ENCODE results near the gene RALY. TPM values are rescaled to one million over a fixed set of nuclear protein-coding genes. Genes with fewer than 3 reads are reported as not detected.

RALY gene
- total and polyA plus RNA-seq, 2 donors (not counting 3 experiments of a cell fraction or from before 2014, with no cell fraction given), result 142 to 146 TPM

DNA sequence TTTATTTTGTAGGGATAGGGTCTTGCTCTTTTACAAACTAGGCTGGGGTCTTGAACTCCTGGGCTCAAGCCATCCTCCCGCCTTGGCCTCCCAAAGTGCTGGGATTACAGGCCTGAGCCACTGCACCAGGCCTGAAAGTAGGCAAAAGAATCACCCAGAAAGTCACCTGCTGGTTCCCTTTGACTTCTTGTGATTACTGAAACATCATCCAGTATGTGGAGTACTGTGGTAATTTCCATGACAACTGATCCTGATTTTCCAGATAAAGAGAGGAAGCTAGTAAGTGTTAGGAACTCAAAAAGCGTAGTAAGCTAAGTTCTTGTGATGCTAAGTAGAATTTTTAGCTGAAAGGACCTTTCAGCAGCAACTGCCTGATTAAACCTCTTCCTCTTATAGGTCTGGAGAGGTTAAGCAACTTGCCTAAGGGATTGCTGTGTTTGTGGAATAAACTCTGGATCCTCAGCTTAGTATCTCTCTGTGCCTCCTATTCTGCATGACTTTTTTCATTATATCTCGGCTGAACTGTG, 16.8 kb downstream of the RALY start:
- intact Hi-C loops (cut with micrococcal nuclease), result no loop called here
- FAIRE-seq, result no peak
- peaks cover 15% of the 10 kb centered on the region for H4K20me1 ChIP-seq (replicated peaks; ENCODE audit: control insufficient read depth, extremely low read depth, insufficient read depth, low read length)
- H3K9me3 ChIP-seq (replicated peaks; ENCODE audit: control insufficient read depth, insufficient read depth, low read length), result no peaks in the 10 kb centered on the region
- no peaks in the 10 kb centered on the region for H3K27me3 ChIP-seq (ENCODE audit: control insufficient read depth in 2 of 2, insufficient read depth in 2 of 2, low read length in 2 of 2)
- H3K9ac ChIP-seq (replicated peaks; ENCODE audit: extremely low read depth, insufficient read depth, low read length), result no peak overlapping the region
- POLR2A ChIA-PET, result no interaction called here
- no peak for TF ChIP-seq GATA2 (IDR thresholded peaks at IDR 0.05; ENCODE audit: insufficient read depth, insufficient read length, low read depth, low read length)
- peaks cover 3% of the 10 kb centered on the region for H3K4me1 ChIP-seq (ENCODE audit: control insufficient read depth, extremely low read depth, insufficient read depth, low read length)
- BruUV-seq (replicated peaks), result no TSS peak
- H3K4me3 ChIP-seq (replicated peaks in 1 of 3; ENCODE audit: insufficient read depth in 1 of 3, low read depth in 1 of 3, low read length in 3 of 3), result no peak overlapping the region
- no peak overlapping the region for H2AFZ ChIP-seq (ENCODE audit: low read depth, low read length)
- no peaks in the 10 kb centered on the region for H3K9me1 ChIP-seq (replicated peaks; ENCODE audit: control insufficient read depth, extremely low read depth, insufficient read depth, low read length)
- H3K27ac ChIP-seq (ENCODE audit: insufficient read depth, low read depth, low read length), result no peak overlapping the region
- H3K4me2 ChIP-seq (ENCODE audit: insufficient read depth, low read length), result no peak overlapping the region
- DNase-seq (ENCODE audit: low read depth, low spot score), result no peak
- no peaks in the 10 kb centered on the region for H3K36me3 ChIP-seq (ENCODE audit: control insufficient read depth in 2 of 2, extremely low read depth in 1 of 2, insufficient read depth in 2 of 2, low read length in 2 of 2)
- CTCF ChIA-PET, result interaction anchor here (1.4 to 2.3 kb wide), 2 partner anchors 9 to 12 kb away, joined by 5 to 11 read pairs; no protein-coding TSS in a partner anchor
- H3K79me2 ChIP-seq (ENCODE audit: control insufficient read depth, insufficient read depth, low read length), result peaks cover 91% of the 10 kb centered on the region
- dilution Hi-C loops (cut with MboI; ENCODE audit: extremely low pct_ligation_motif_present, low sequenced_read_pairs), result no loop called here

DNA sequence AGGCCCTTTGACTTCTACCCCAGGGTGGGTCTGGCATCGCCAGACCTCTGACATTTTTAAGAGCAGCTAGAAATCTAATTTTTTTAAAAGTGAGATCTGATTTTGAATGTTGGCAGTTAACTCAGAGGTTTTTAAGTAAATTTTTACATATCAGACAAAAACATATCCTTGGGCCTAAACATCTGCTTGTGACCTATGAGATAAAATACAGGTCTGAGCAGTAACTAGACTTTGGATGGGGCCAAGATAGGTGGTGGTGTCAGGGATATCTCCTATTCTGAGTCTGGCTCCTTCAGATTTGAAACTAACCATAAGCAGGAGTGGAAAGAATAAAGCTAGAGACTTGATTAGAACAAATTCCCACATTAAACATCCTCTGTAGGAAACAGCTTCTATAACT, 17.6 kb downstream of the RALY start:
- H3K9me3 ChIP-seq (replicated peaks; ENCODE audit: control insufficient read depth, insufficient read depth, low read length), result no peaks in the 10 kb centered on the region
- H3K27me3 ChIP-seq (ENCODE audit: control insufficient read depth in 2 of 2, insufficient read depth in 2 of 2, low read length in 2 of 2), result no peaks in the 10 kb centered on the region
- peaks cover 91% of the 10 kb centered on the region for H3K79me2 ChIP-seq (ENCODE audit: control insufficient read depth, insufficient read depth, low read length)
- dilution Hi-C loops (cut with MboI; ENCODE audit: extremely low pct_ligation_motif_present, low sequenced_read_pairs) (no loop called here), intact Hi-C loops (cut with micrococcal nuclease) (no loop called here)
- DNase-seq (ENCODE audit: low read depth, low spot score) (no peak), FAIRE-seq (no peak)
- H3K9ac ChIP-seq (replicated peaks; ENCODE audit: extremely low read depth, insufficient read depth, low read length), result no peak overlapping the region
- H3K4me1 ChIP-seq (ENCODE audit: control insufficient read depth, extremely low read depth, insufficient read depth, low read length), result peaks cover 3% of the 10 kb centered on the region
- ChIA-PET CTCF (interaction anchor here (1.5 to 2.3 kb wide), 2 partner anchors 10 to 11 kb away, joined by 4 to 11 read pairs; no protein-coding TSS in a partner anchor), POLR2A (no interaction called here)
- no peaks in the 10 kb centered on the region for H3K36me3 ChIP-seq (ENCODE audit: control insufficient read depth in 2 of 2, extremely low read depth in 1 of 2, insufficient read depth in 2 of 2, low read length in 2 of 2)
- no peaks in the 10 kb centered on the region for H3K9me1 ChIP-seq (replicated peaks; ENCODE audit: control insufficient read depth, extremely low read depth, insufficient read depth, low read length)
- TF ChIP-seq, protein P1, sequence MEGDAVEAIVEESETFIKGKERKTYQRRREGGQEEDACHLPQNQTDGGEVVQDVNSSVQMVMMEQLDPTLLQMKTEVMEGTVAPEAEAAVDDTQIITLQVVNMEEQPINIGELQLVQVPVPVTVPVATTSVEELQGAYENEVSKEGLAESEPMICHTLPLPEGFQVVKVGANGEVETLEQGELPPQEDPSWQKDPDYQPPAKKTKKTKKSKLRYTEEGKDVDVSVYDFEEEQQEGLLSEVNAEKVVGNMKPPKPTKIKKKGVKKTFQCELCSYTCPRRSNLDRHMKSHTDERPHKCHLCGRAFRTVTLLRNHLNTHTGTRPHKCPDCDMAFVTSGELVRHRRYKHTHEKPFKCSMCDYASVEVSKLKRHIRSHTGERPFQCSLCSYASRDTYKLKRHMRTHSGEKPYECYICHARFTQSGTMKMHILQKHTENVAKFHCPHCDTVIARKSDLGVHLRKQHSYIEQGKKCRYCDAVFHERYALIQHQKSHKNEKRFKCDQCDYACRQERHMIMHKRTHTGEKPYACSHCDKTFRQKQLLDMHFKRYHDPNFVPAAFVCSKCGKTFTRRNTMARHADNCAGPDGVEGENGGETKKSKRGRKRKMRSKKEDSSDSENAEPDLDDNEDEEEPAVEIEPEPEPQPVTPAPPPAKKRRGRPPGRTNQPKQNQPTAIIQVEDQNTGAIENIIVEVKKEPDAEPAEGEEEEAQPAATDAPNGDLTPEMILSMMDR (IDR thresholded peaks at IDR 0.05; ENCODE audit: extremely low read depth in 1 of 2, insufficient read depth in 1 of 2, low read depth in 1 of 2, low read length in 2 of 2), result no peak
- no peak for TF ChIP-seq FOS (IDR thresholded peaks at IDR 0.05; ENCODE audit: borderline replicate concordance, insufficient read depth, low read length)
- TF ChIP-seq, protein P2, sequence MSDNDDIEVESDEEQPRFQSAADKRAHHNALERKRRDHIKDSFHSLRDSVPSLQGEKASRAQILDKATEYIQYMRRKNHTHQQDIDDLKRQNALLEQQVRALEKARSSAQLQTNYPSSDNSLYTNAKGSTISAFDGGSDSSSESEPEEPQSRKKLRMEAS (IDR thresholded peaks at IDR 0.05; ENCODE audit: insufficient read depth, insufficient read length), result no peak
- TF ChIP-seq GATA2 (IDR thresholded peaks at IDR 0.05; ENCODE audit: insufficient read depth, insufficient read length, low read depth, low read length), result no peak
- TF ChIP-seq POLR2AphosphoS5 (IDR thresholded peaks at IDR 0.05; ENCODE audit: insufficient read depth, low read depth, low read length), result no peak
- no peak for TF ChIP-seq EZH2 (IDR thresholded peaks at IDR 0.05; ENCODE audit: borderline replicate concordance, low read depth, low read length, severe bottlenecking)
- no peak for TF ChIP-seq JUN (IDR thresholded peaks at IDR 0.05; ENCODE audit: borderline replicate concordance, insufficient read depth, insufficient read length, low read depth)
- TF ChIP-seq POLR2A (IDR thresholded peaks at IDR 0.05; ENCODE audit: low read depth, low read length), result no peak
- no peak for TF ChIP-seq MYC (IDR thresholded peaks at IDR 0.05; ENCODE audit: low read depth, low read length)
- no peak overlapping the region for H3K4me2 ChIP-seq (ENCODE audit: insufficient read depth, low read length)
- no peak overlapping the region for H3K27ac ChIP-seq (ENCODE audit: insufficient read depth, low read depth, low read length)
- no peak overlapping the region for H2AFZ ChIP-seq (ENCODE audit: low read depth, low read length)
- no TSS peak for BruUV-seq (replicated peaks)
- H3K4me3 ChIP-seq (replicated peaks in 1 of 3; ENCODE audit: insufficient read depth in 1 of 3, low read depth in 1 of 3, low read length in 3 of 3), result no peak overlapping the region
- H4K20me1 ChIP-seq (replicated peaks; ENCODE audit: control insufficient read depth, extremely low read depth, insufficient read depth, low read length), result peaks cover 15% of the 10 kb centered on the region

Data from endothelial cell of umbilical vein (primary cell).